ENCODE measurements around the gene TSC22D4.
A peak's percentile ranks its signal among the peaks of the same experiment; 100 is the strongest.

The TSC22D4 gene

GRCh38 chr7:100491192-100491578 is 12.2 kb upstream of the TSC22D4 start:
- H3K27me3 ChIP-seq (replicated peaks; ENCODE audit: control insufficient read depth, insufficient read depth, low read length), result no peaks in the 10 kb centered on the region
- no peaks in the 10 kb centered on the region for H3K36me3 ChIP-seq (ENCODE audit: control insufficient read depth, insufficient read depth, low read length, severe bottlenecking)
- H3K9ac ChIP-seq (ENCODE audit: low read length), result no peak overlapping the region
- no peak for DNase-seq (ENCODE audit: low read depth)
- H3K4me1 ChIP-seq (ENCODE audit: control insufficient read depth, insufficient read depth, low read length), result no peaks in the 10 kb centered on the region
- H3K9me3 ChIP-seq (ENCODE audit: control insufficient read depth, low read length), result no peaks in the 10 kb centered on the region
- no peak overlapping the region for H3K4me3 ChIP-seq (ENCODE audit: low read length)

GRCh38 chr7:100490483-100491191 is 11.6 kb upstream of the TSC22D4 start:
- H3K4me3 ChIP-seq (ENCODE audit: low read length), result no peak overlapping the region
- no peaks in the 10 kb centered on the region for H3K27me3 ChIP-seq (replicated peaks; ENCODE audit: control insufficient read depth, insufficient read depth, low read length)
- no peak for DNase-seq (ENCODE audit: low read depth)
- no peaks in the 10 kb centered on the region for H3K36me3 ChIP-seq (ENCODE audit: control insufficient read depth, insufficient read depth, low read length, severe bottlenecking)
- H3K4me1 ChIP-seq (ENCODE audit: control insufficient read depth, insufficient read depth, low read length), result no peaks in the 10 kb centered on the region
- no peak overlapping the region for H3K9ac ChIP-seq (ENCODE audit: low read length)
- H3K9me3 ChIP-seq (ENCODE audit: control insufficient read depth, low read length), result no peaks in the 10 kb centered on the region

- no peaks in the 10 kb centered on the region for H3K9me3 ChIP-seq (ENCODE audit: control insufficient read depth, low read length)
- H3K36me3 ChIP-seq (ENCODE audit: control insufficient read depth, insufficient read depth, low read length, severe bottlenecking), result no peaks in the 10 kb centered on the region
- no peak overlapping the region for H3K4me3 ChIP-seq (ENCODE audit: low read length)
- DNase-seq (ENCODE audit: low read depth), result peak; percentile 66
- no peak overlapping the region for H3K9ac ChIP-seq (ENCODE audit: low read length)
- no peaks in the 10 kb centered on the region for H3K4me1 ChIP-seq (ENCODE audit: control insufficient read depth, insufficient read depth, low read length)
- no peaks in the 10 kb centered on the region for H3K27me3 ChIP-seq (replicated peaks; ENCODE audit: control insufficient read depth, insufficient read depth, low read length)
These were observed 10.8 kb upstream of the TSC22D4 start for GRCh38 chr7:100489824-100490223.

GRCh38 chr7:100489121-100489520 is 10.1 kb upstream of the TSC22D4 start:
- DNase-seq (ENCODE audit: low read depth), result no peak
- H3K4me3 ChIP-seq (ENCODE audit: low read length), result no peak overlapping the region

GRCh38 chr7:100488333-100489095 is 9.5 kb upstream of the TSC22D4 start:
- Histone ChIP-seq H3K36me3 (ENCODE audit: control insufficient read depth, insufficient read depth, low read length, severe bottlenecking) (no peaks in the 10 kb centered on the region), H3K9me3 (ENCODE audit: control insufficient read depth, low read length) (no peaks in the 10 kb centered on the region), H3K9ac (ENCODE audit: low read length) (no peak overlapping the region), H3K27me3 (replicated peaks; ENCODE audit: control insufficient read depth, insufficient read depth, low read length) (no peaks in the 10 kb centered on the region), H3K4me3 (ENCODE audit: low read length) (no peak overlapping the region), H3K4me1 (ENCODE audit: control insufficient read depth, insufficient read depth, low read length) (no peaks in the 10 kb centered on the region)
- no peak for DNase-seq (ENCODE audit: low read depth)

More at GRCh38 chr7:100489121-100489520, 10.1 kb upstream of the TSC22D4 start:
- Histone ChIP-seq H3K36me3 (ENCODE audit: control insufficient read depth, insufficient read depth, low read length, severe bottlenecking) (no peaks in the 10 kb centered on the region), H3K4me1 (ENCODE audit: control insufficient read depth, insufficient read depth, low read length) (no peaks in the 10 kb centered on the region), H3K27me3 (replicated peaks; ENCODE audit: control insufficient read depth, insufficient read depth, low read length) (no peaks in the 10 kb centered on the region), H3K9me3 (ENCODE audit: control insufficient read depth, low read length) (no peaks in the 10 kb centered on the region), H3K9ac (ENCODE audit: low read length) (no peak overlapping the region)

GRCh38 chr7:100486753-100487446 is 7.9 kb upstream of the TSC22D4 start:
- H3K27me3 ChIP-seq (replicated peaks; ENCODE audit: control insufficient read depth, insufficient read depth, low read length), result no peaks in the 10 kb centered on the region
- no peak overlapping the region for H3K9ac ChIP-seq (ENCODE audit: low read length)
- H3K9me3 ChIP-seq (ENCODE audit: control insufficient read depth, low read length), result no peaks in the 10 kb centered on the region
- DNase-seq (ENCODE audit: low read depth), result no peak
- peaks cover 3% of the 10 kb centered on the region for H3K4me1 ChIP-seq (ENCODE audit: control insufficient read depth, insufficient read depth, low read length)
- H3K36me3 ChIP-seq (ENCODE audit: control insufficient read depth, insufficient read depth, low read length, severe bottlenecking), result no peaks in the 10 kb centered on the region
- H3K4me3 ChIP-seq (ENCODE audit: low read length), result no peak overlapping the region

GRCh38 chr7:100486111-100486636 is 7.2 kb upstream of the TSC22D4 start:
- H3K9me3 ChIP-seq (ENCODE audit: control insufficient read depth, low read length), result no peaks in the 10 kb centered on the region
- H3K36me3 ChIP-seq (ENCODE audit: control insufficient read depth, insufficient read depth, low read length, severe bottlenecking), result no peaks in the 10 kb centered on the region
- no peak overlapping the region for H3K4me3 ChIP-seq (ENCODE audit: low read length)
- no peaks in the 10 kb centered on the region for H3K27me3 ChIP-seq (replicated peaks; ENCODE audit: control insufficient read depth, insufficient read depth, low read length)
- no peak for DNase-seq (ENCODE audit: low read depth)
- H3K4me1 ChIP-seq (ENCODE audit: control insufficient read depth, insufficient read depth, low read length), result peaks cover 3% of the 10 kb centered on the region
- no peak overlapping the region for H3K9ac ChIP-seq (ENCODE audit: low read length)

GRCh38 chr7:100485471-100485876 is 6.5 kb upstream of the TSC22D4 start:
- DNase-seq (ENCODE audit: low read depth), result no peak
- H3K27me3 ChIP-seq (replicated peaks; ENCODE audit: control insufficient read depth, insufficient read depth, low read length), result no peaks in the 10 kb centered on the region
- H3K4me1 ChIP-seq (ENCODE audit: control insufficient read depth, insufficient read depth, low read length), result peaks cover 3% of the 10 kb centered on the region
- no peaks in the 10 kb centered on the region for H3K36me3 ChIP-seq (ENCODE audit: control insufficient read depth, insufficient read depth, low read length, severe bottlenecking)
- no peak overlapping the region for H3K4me3 ChIP-seq (ENCODE audit: low read length)
- H3K9ac ChIP-seq (ENCODE audit: low read length), result no peak overlapping the region
- H3K9me3 ChIP-seq (ENCODE audit: control insufficient read depth, low read length), result no peaks in the 10 kb centered on the region

GRCh38 chr7:100484673-100485045 is 5.6 kb upstream of the TSC22D4 start:
- no peak overlapping the region for H3K9ac ChIP-seq (ENCODE audit: low read length)
- no peaks in the 10 kb centered on the region for H3K36me3 ChIP-seq (ENCODE audit: control insufficient read depth, insufficient read depth, low read length, severe bottlenecking)
- no peak overlapping the region for H3K4me3 ChIP-seq (ENCODE audit: low read length)
- H3K27me3 ChIP-seq (replicated peaks; ENCODE audit: control insufficient read depth, insufficient read depth, low read length), result no peaks in the 10 kb centered on the region
- no peak for DNase-seq (ENCODE audit: low read depth)
- H3K9me3 ChIP-seq (ENCODE audit: control insufficient read depth, low read length), result no peaks in the 10 kb centered on the region
- H3K4me1 ChIP-seq (ENCODE audit: control insufficient read depth, insufficient read depth, low read length), result peaks cover 3% of the 10 kb centered on the region

- Histone ChIP-seq H3K4me3 (ENCODE audit: low read length) (peak within 1 kb of the TSS; percentile 81), H3K9ac (ENCODE audit: low read length) (peak within 1 kb of the TSS; percentile 77)
These were observed 5.0 kb upstream of the TSC22D4 start, which contains the start of gene NYAP1 for GRCh38 chr7:100483722-100484672. TSS of gene NYAP1 (plus strand) at chr7:100483927. CDS start at chr7:100485312, 1,385 bp downstream.

More at GRCh38 chr7:100483722-100484672, 5.0 kb upstream of the TSC22D4 start, which contains the start of gene NYAP1:
- peak; percentile 82 for DNase-seq (ENCODE audit: low read depth)
- H3K36me3 ChIP-seq (ENCODE audit: control insufficient read depth, insufficient read depth, low read length, severe bottlenecking), result no peaks in the 10 kb centered on the region
- H3K9me3 ChIP-seq (ENCODE audit: control insufficient read depth, low read length), result no peaks in the 10 kb centered on the region
- H3K4me1 ChIP-seq (ENCODE audit: control insufficient read depth, insufficient read depth, low read length), result peaks cover 5% of the 10 kb centered on the region
- H3K27me3 ChIP-seq (replicated peaks; ENCODE audit: control insufficient read depth, insufficient read depth, low read length), result no peaks in the 10 kb centered on the region

Measured in adipocyte (in vitro differentiated cells).